ENCODE results near the gene PTPRD. TPM values are rescaled to one million over a fixed set of nuclear protein-coding genes. Genes with fewer than 3 reads are reported as not detected.

Gene PTPRD
- total RNA-seq, 1 experiment from 2014 or later = not detected

- in situ Hi-C loops (cut with HindIII; ENCODE audit: low pct_unique_long_range_greater_than_20kb, low sequenced_read_pairs) (no loop called here), intact Hi-C loops (cut with micrococcal nuclease; ENCODE audit: unreplicated experiment) (no loop called here)
- ChIA-PET CTCF (no interaction called here), POLR2A (no interaction called here)
- no peaks in the 10 kb centered on the region for H3K4me1 ChIP-seq (ENCODE audit: control insufficient read depth, insufficient read depth, low read length)
- DNase-seq (ENCODE audit: low read depth, low spot score) (no peak), ATAC-seq (no peak)
- no peaks in the 10 kb centered on the region for H3K9me3 ChIP-seq (ENCODE audit: control insufficient read depth, insufficient read depth, low read depth, low read length)
- no TSS peak for BruUV-seq (replicated peaks)
- H3K36me3 ChIP-seq (ENCODE audit: control insufficient read depth, insufficient read depth, low read length) = no peaks in the 10 kb centered on the region
- TF ChIP-seq, protein P1, sequence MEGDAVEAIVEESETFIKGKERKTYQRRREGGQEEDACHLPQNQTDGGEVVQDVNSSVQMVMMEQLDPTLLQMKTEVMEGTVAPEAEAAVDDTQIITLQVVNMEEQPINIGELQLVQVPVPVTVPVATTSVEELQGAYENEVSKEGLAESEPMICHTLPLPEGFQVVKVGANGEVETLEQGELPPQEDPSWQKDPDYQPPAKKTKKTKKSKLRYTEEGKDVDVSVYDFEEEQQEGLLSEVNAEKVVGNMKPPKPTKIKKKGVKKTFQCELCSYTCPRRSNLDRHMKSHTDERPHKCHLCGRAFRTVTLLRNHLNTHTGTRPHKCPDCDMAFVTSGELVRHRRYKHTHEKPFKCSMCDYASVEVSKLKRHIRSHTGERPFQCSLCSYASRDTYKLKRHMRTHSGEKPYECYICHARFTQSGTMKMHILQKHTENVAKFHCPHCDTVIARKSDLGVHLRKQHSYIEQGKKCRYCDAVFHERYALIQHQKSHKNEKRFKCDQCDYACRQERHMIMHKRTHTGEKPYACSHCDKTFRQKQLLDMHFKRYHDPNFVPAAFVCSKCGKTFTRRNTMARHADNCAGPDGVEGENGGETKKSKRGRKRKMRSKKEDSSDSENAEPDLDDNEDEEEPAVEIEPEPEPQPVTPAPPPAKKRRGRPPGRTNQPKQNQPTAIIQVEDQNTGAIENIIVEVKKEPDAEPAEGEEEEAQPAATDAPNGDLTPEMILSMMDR (IDR thresholded peaks at IDR 0.05) = no peak
- no peak for TF ChIP-seq SIN3A (IDR thresholded peaks at IDR 0.05; ENCODE audit: borderline replicate concordance, insufficient read depth, low read depth, low read length)
- TF ChIP-seq, protein P2, sequence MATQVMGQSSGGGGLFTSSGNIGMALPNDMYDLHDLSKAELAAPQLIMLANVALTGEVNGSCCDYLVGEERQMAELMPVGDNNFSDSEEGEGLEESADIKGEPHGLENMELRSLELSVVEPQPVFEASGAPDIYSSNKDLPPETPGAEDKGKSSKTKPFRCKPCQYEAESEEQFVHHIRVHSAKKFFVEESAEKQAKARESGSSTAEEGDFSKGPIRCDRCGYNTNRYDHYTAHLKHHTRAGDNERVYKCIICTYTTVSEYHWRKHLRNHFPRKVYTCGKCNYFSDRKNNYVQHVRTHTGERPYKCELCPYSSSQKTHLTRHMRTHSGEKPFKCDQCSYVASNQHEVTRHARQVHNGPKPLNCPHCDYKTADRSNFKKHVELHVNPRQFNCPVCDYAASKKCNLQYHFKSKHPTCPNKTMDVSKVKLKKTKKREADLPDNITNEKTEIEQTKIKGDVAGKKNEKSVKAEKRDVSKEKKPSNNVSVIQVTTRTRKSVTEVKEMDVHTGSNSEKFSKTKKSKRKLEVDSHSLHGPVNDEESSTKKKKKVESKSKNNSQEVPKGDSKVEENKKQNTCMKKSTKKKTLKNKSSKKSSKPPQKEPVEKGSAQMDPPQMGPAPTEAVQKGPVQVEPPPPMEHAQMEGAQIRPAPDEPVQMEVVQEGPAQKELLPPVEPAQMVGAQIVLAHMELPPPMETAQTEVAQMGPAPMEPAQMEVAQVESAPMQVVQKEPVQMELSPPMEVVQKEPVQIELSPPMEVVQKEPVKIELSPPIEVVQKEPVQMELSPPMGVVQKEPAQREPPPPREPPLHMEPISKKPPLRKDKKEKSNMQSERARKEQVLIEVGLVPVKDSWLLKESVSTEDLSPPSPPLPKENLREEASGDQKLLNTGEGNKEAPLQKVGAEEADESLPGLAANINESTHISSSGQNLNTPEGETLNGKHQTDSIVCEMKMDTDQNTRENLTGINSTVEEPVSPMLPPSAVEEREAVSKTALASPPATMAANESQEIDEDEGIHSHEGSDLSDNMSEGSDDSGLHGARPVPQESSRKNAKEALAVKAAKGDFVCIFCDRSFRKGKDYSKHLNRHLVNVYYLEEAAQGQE (IDR thresholded peaks at IDR 0.05; ENCODE audit: insufficient read depth in 1 of 2, low read depth in 2 of 2, low read length in 1 of 2) = no peak
- TF ChIP-seq TCF7L2 (IDR thresholded peaks at IDR 0.05; ENCODE audit: low read depth, low read length) = no peak
- H3K4me3 ChIP-seq (ENCODE audit: low read depth in 2 of 2, low read length in 2 of 2) = no peak overlapping the region
- no peaks in the 10 kb centered on the region for H3K27me3 ChIP-seq (ENCODE audit: control insufficient read depth, insufficient read depth, low read length)
- no peak overlapping the region for H3K27ac ChIP-seq (ENCODE audit: low read length)
These were observed 563.8 kb downstream of the PTPRD start for GRCh38 chr9:10048994-10049393.

GRCh38 chr9:10045598-10045997 is 567.2 kb downstream of the PTPRD start:
- Histone ChIP-seq H3K4me1 (ENCODE audit: control insufficient read depth, insufficient read depth, low read length) (no peaks in the 10 kb centered on the region), H3K27me3 (ENCODE audit: control insufficient read depth, insufficient read depth, low read length) (no peaks in the 10 kb centered on the region), H3K9me3 (ENCODE audit: control insufficient read depth, insufficient read depth, low read depth, low read length) (no peaks in the 10 kb centered on the region), H3K4me3 (ENCODE audit: low read depth in 2 of 2, low read length in 2 of 2) (no peak overlapping the region), H3K36me3 (ENCODE audit: control insufficient read depth, insufficient read depth, low read length) (no peaks in the 10 kb centered on the region), H3K27ac (ENCODE audit: low read length) (no peak overlapping the region)
- DNase-seq (ENCODE audit: low read depth, low spot score) = no peak
- no peak for ATAC-seq
- intact Hi-C loops (cut with micrococcal nuclease; ENCODE audit: unreplicated experiment) (no loop called here), in situ Hi-C loops (cut with HindIII; ENCODE audit: low pct_unique_long_range_greater_than_20kb, low sequenced_read_pairs) (no loop called here)
- no TSS peak for BruUV-seq (replicated peaks)
- ChIA-PET POLR2A (no interaction called here), CTCF (no interaction called here)
- TF ChIP-seq POLR2AphosphoS5 (IDR thresholded peaks at IDR 0.05; ENCODE audit: low read depth, low read length) (no peak), SIN3A (IDR thresholded peaks at IDR 0.05; ENCODE audit: borderline replicate concordance, insufficient read depth, low read depth, low read length) (no peak), TCF7L2 (IDR thresholded peaks at IDR 0.05; ENCODE audit: low read depth, low read length) (no peak)
- TF ChIP-seq, protein P1 (IDR thresholded peaks at IDR 0.05) = no peak
- TF ChIP-seq, protein P2 (IDR thresholded peaks at IDR 0.05; ENCODE audit: insufficient read depth in 1 of 2, low read depth in 2 of 2, low read length in 1 of 2) = no peak
